Measurements from ENCODE around the gene ZBTB38.

DNA sequence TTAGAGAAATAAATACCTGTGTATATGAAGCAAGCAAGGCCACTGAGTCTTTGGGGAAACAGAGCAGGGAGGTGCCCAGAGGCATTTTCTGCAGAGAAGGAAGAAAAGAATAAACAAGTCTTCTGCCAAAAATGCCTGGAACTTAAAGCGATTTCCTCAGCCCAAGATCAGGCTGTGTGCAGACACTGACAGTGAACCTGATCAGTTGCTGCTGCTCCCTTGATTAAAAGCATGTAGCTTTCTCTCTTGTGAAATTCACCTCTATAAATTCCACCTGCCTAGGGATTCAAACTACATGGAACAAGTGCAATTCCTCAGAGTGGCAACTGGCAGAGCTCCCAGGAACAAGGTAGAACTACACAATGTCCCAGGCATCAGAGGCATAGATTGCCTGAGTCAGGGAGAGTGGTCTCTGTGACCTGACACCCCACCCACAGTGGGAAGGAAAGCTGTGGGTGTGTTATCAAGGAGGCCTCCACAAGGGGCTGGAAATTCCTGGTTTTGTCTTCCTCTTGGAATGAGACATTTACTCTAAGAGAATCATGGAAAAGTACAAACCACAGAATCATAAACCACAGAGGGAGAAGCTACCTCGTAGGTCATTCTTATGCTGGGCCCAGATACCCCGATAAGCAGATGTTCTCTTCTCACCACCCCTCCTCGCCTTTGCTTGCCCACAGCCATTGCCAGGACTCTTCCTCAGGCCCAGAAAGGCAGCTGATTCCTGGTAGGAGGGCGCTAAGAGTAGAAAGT lies 1.8 kb upstream of the ZBTB38 start:
- no peak for TF ChIP-seq CTCF (conservative IDR thresholded peaks at IDR 0.05)
- TF ChIP-seq ZFX (IDR thresholded peaks at IDR 0.05) = no peak
